ENCODE data around the gene GATAD2B.

DNA sequence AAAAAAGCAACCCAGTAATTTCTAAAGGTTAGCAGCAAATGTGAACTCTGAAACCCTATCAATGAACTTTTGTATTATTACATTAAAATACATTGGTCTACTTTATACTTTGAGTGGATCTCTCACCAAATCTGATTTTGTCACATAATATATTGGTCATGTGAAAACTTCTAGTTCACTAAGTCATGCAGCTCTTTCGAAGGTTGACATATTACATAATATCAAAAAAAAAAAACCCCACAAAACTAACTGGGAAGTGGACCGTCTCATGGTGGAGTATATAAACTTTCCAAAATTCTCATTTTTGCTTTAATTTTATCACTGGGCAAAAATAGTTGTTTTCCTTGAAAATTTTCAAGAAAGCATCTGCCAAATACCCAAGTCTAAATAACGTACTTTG is 50.4 kb downstream of the GATAD2B start:
- TF ChIP-seq, protein P1, sequence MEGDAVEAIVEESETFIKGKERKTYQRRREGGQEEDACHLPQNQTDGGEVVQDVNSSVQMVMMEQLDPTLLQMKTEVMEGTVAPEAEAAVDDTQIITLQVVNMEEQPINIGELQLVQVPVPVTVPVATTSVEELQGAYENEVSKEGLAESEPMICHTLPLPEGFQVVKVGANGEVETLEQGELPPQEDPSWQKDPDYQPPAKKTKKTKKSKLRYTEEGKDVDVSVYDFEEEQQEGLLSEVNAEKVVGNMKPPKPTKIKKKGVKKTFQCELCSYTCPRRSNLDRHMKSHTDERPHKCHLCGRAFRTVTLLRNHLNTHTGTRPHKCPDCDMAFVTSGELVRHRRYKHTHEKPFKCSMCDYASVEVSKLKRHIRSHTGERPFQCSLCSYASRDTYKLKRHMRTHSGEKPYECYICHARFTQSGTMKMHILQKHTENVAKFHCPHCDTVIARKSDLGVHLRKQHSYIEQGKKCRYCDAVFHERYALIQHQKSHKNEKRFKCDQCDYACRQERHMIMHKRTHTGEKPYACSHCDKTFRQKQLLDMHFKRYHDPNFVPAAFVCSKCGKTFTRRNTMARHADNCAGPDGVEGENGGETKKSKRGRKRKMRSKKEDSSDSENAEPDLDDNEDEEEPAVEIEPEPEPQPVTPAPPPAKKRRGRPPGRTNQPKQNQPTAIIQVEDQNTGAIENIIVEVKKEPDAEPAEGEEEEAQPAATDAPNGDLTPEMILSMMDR (IDR thresholded peaks at IDR 0.05; ENCODE audit: insufficient read depth, low read length) = no peak
- no peak for TF ChIP-seq POLR2AphosphoS5 (IDR thresholded peaks at IDR 0.05; ENCODE audit: low read depth)
- no peak for TF ChIP-seq REST (IDR thresholded peaks at IDR 0.05; ENCODE audit: insufficient replicate concordance, low read depth)
